GM19240 (cell line): ENCODE data around the gene KLF17.

Source experiments
- DNase-seq: peaks from one replicate; pipeline ENCODE4 v3.0.0; 2011; ENCODE audit warnings: low spot score; ENCODE audit not compliant: insufficient read length

KLF17 gene

GRCh38 chr1:44151808-44152207 is 33.2 kb downstream of the KLF17 start:
- no peak for DNase-seq

- DNase-seq: no peak
Observed at GRCh38 chr1:44152692-44153091, 34.1 kb downstream of the KLF17 start.

- DNase-seq: no peak
Observed at GRCh38 chr1:44154049-44154448, 35.4 kb downstream of the KLF17 start.

- DNase-seq: no peak
Observed at GRCh38 chr1:44157903-44158302, 39.3 kb downstream of the KLF17 start.

- DNase-seq: no peak
Observed at GRCh38 chr1:44158871-44159270, 40.2 kb downstream of the KLF17 start.

- no peak for DNase-seq
Observed at GRCh38 chr1:44161546-44161945, 42.9 kb downstream of the KLF17 start.

- no peak for DNase-seq
Observed at GRCh38 chr1:44168520-44169098, 50.0 kb downstream of the KLF17 start.

- DNase-seq: no peak
Observed at GRCh38 chr1:44170281-44170823, 51.7 kb downstream of the KLF17 start.

GRCh38 chr1:44174630-44175029 is 56.0 kb downstream of the KLF17 start:
- DNase-seq: no peak
